Liver (tissue), 10 donors: ENCODE measurements around the gene IRAK1. TPM values are rescaled to one million over a fixed set of nuclear protein-coding genes. Genes with fewer than 3 reads are reported as not detected.

Source experiments
- DNase-seq: peaks from one replicate; pipeline ENCODE4 v3.0.0-alpha.2; 2017; ENCODE audit warnings: low spot score
- H3K27ac ChIP-seq, 2 donors: one replicate each; pipeline ENCODE4 v1.7.0; 2013; ENCODE audit warnings: inconsistent platforms in 2 of 2, low read length in 2 of 2, control low read depth in 1 of 2, low read depth in 1 of 2, mild to moderate bottlenecking in 1 of 2
- H3K27me3 ChIP-seq, 4 donors: one replicate each; pipeline versions ENCODE4 v1.6.1 to v1.7.0; 2013; ENCODE audit warnings: low read length in 3 of 4, inconsistent platforms in 1 of 4, mild to moderate bottlenecking in 1 of 4, moderate library complexity in 1 of 4; ENCODE audit not compliant: control insufficient read depth in 4 of 4, insufficient read depth in 4 of 4
- H3K36me3 ChIP-seq, 4 donors: one replicate each; pipeline versions ENCODE4 v1.6.1 to v1.7.0; 2013; ENCODE audit warnings: low read length in 3 of 4, mild to moderate bottlenecking in 3 of 4, low read depth in 1 of 4, moderate library complexity in 1 of 4; ENCODE audit not compliant: control insufficient read depth in 4 of 4, insufficient read depth in 3 of 4
- H3K4me1 ChIP-seq, 4 donors: one replicate each; pipeline versions ENCODE4 v1.6.1 to v1.7.0; 2013; ENCODE audit warnings: low read length in 3 of 4, mild to moderate bottlenecking in 3 of 4, moderate library complexity in 1 of 4; ENCODE audit not compliant: control insufficient read depth in 4 of 4, insufficient read depth in 4 of 4
- H3K4me3 ChIP-seq, 3 donors: one replicate each; pipeline versions ENCODE4 v1.6.1 to v1.7.0; 2013; ENCODE audit warnings: low read length in 3 of 3, control low read depth in 1 of 3, low read depth in 1 of 3, mild to moderate bottlenecking in 1 of 3
- H3K9ac ChIP-seq, 2 donors: one replicate each; pipeline ENCODE4 v1.7.0; 2013; ENCODE audit warnings: low read length in 2 of 2, mild to moderate bottlenecking in 2 of 2, moderate library complexity in 2 of 2, control low read depth in 1 of 2, low read depth in 1 of 2
- H3K9me3 ChIP-seq, 4 donors: one replicate each; pipeline versions ENCODE4 v1.6.1 to v1.7.0; 2013; ENCODE audit warnings: low read length in 3 of 4; ENCODE audit not compliant: control insufficient read depth in 4 of 4
- ATF3 ChIP-seq: IDR thresholded peaks from 2 replicates; pipeline ENCODE4 v1.6.1; 2016; ENCODE audit warnings: antibody characterized with exemption
- CTCF ChIP-seq: fragments of 150-350 bp; IDR thresholded peaks from 2 replicates; pipeline ENCODE4 v1.5.1; 2017; ENCODE audit warnings: improper control_type of control experiment, low read depth, low read length; ENCODE audit not compliant: missing input control
- FOXA2 ChIP-seq: IDR thresholded peaks from 2 replicates; pipeline ENCODE4 v1.6.1; 2016; ENCODE audit warnings: antibody characterized with exemption
- GABPA ChIP-seq, 2 donors: IDR thresholded peaks in 1 of 2; conservative IDR thresholded peaks in 1 of 2; 2 replicates each; pipeline ENCODE4 v1.6.1; 2016; ENCODE audit warnings: antibody characterized with exemption in 2 of 2, mild to moderate bottlenecking in 1 of 2, moderate library complexity in 1 of 2
- HNF4A ChIP-seq, 2 donors: conservative IDR thresholded peaks; 2 replicates each; pipeline ENCODE4 v1.6.1; 2016; ENCODE audit warnings: antibody characterized with exemption in 2 of 2, mild to moderate bottlenecking in 2 of 2
- HNF4G ChIP-seq: IDR thresholded peaks from 2 replicates; pipeline ENCODE4 v1.6.1; 2016; ENCODE audit warnings: antibody characterized with exemption
- JUND ChIP-seq, 2 donors: IDR thresholded peaks; 2 replicates each; pipeline ENCODE4 v1.6.1; 2016; ENCODE audit warnings: antibody characterized with exemption in 2 of 2
- RAD21 ChIP-seq, 2 donors: IDR thresholded peaks; 2 replicates each; pipeline ENCODE4 v1.6.1; 2016; ENCODE audit warnings: antibody characterized with exemption in 2 of 2, mild to moderate bottlenecking in 2 of 2
- RXRA ChIP-seq, 2 donors: IDR thresholded peaks; 2 replicates each; pipeline ENCODE4 v1.6.1; 2017 to 2018; ENCODE audit warnings: antibody characterized with exemption in 2 of 2, mild to moderate bottlenecking in 1 of 2
- SP1 ChIP-seq: IDR thresholded peaks from 2 replicates; pipeline ENCODE4 v1.6.1; 2018; ENCODE audit warnings: antibody characterized with exemption, mild to moderate bottlenecking
- YY1 ChIP-seq: IDR thresholded peaks from 2 replicates; pipeline ENCODE4 v1.6.1; 2016; ENCODE audit warnings: antibody characterized with exemption, mild to moderate bottlenecking
- WGBS: extraction: QIAGEN DNeasy Blood & Tissue Kit; methylation state at CpG from one replicate; pipeline ENCODE4 v1.1.7; 2013; 5-methylcytosine and 5-hydroxymethylcytosine counted together
- polyA plus RNA-seq, 2 donors: library from polyadenylated mRNA; stranded (reverse) in 1 of 2; unstranded in 1 of 2; fragments of 200-250 nt in 1 of 2; fragments of >200 nt in 1 of 2; fragmentation: Nextera tagmentation in 1 of 2; extraction: Ambion mirVana in 1 of 2; gene quantifications; one replicate each; pipeline versions ENCODE4 v1.2.1 to v1.2.3, GENCODE V29; 2013 to 2015
- small RNA-seq: library from RNA; depleted of rRNA; stranded (forward); fragments of <200 nt; gene quantifications from one replicate; pipeline ENCODE3, GENCODE V24; 2014
- total RNA-seq, 2 donors: library from RNA; depleted of rRNA; stranded (reverse); fragments of >200 nt; gene quantifications; one replicate each; pipeline ENCODE4 v1.2.3, GENCODE V29; 2014
- TF ChIP-seq, protein P1 (sequence below): IDR thresholded peaks from 2 replicates; pipeline ENCODE4 v1.6.1; 2016; ENCODE audit warnings: antibody characterized with exemption
- TF ChIP-seq, protein P2 (sequence below): IDR thresholded peaks from 2 replicates; pipeline ENCODE4 v1.6.1; 2016; ENCODE audit warnings: antibody characterized with exemption, mild to moderate bottlenecking
- donor health status: healthy.
- donor health status: healthy.
- donor health status: healthy.
- donor health status: healthy.
- donor health status: healthy.

IRAK1 gene
- total and polyA plus RNA-seq, 4 donors = 17.6 to 55.8 (median 27.4) TPM

- H3K9ac ChIP-seq = no peak overlapping the region
- H3K36me3 ChIP-seq = peaks cover 23 to 85% (median 40%) of the 10 kb centered on the region in 4 donors
- no peak overlapping the region for H3K4me3 ChIP-seq
- H3K4me1 ChIP-seq = peaks cover 0 to 8% (median under 1%) of the 10 kb centered on the region in 4 donors
- TF ChIP-seq SP1 = no peak
- no peak for TF ChIP-seq GABPA (IDR thresholded peaks at IDR 0.05 in 1 of 2, conservative IDR thresholded peaks at IDR 0.05 in 1 of 2)
- TF ChIP-seq RAD21 (IDR thresholded peaks at IDR 0.05) = no peak
- no peak for TF ChIP-seq CTCF
- no peak for TF ChIP-seq HNF4G
- TF ChIP-seq RXRA (IDR thresholded peaks at IDR 0.05) = no peak
- no peak for TF ChIP-seq JUND (IDR thresholded peaks at IDR 0.05)
- TF ChIP-seq, protein P1, sequence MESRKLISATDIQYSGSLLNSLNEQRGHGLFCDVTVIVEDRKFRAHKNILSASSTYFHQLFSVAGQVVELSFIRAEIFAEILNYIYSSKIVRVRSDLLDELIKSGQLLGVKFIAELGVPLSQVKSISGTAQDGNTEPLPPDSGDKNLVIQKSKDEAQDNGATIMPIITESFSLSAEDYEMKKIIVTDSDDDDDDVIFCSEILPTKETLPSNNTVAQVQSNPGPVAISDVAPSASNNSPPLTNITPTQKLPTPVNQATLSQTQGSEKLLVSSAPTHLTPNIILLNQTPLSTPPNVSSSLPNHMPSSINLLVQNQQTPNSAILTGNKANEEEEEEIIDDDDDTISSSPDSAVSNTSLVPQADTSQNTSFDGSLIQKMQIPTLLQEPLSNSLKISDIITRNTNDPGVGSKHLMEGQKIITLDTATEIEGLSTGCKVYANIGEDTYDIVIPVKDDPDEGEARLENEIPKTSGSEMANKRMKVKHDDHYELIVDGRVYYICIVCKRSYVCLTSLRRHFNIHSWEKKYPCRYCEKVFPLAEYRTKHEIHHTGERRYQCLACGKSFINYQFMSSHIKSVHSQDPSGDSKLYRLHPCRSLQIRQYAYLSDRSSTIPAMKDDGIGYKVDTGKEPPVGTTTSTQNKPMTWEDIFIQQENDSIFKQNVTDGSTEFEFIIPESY = no peak
- no peak for TF ChIP-seq HNF4A (conservative IDR thresholded peaks at IDR 0.05)
- TF ChIP-seq, protein P2, sequence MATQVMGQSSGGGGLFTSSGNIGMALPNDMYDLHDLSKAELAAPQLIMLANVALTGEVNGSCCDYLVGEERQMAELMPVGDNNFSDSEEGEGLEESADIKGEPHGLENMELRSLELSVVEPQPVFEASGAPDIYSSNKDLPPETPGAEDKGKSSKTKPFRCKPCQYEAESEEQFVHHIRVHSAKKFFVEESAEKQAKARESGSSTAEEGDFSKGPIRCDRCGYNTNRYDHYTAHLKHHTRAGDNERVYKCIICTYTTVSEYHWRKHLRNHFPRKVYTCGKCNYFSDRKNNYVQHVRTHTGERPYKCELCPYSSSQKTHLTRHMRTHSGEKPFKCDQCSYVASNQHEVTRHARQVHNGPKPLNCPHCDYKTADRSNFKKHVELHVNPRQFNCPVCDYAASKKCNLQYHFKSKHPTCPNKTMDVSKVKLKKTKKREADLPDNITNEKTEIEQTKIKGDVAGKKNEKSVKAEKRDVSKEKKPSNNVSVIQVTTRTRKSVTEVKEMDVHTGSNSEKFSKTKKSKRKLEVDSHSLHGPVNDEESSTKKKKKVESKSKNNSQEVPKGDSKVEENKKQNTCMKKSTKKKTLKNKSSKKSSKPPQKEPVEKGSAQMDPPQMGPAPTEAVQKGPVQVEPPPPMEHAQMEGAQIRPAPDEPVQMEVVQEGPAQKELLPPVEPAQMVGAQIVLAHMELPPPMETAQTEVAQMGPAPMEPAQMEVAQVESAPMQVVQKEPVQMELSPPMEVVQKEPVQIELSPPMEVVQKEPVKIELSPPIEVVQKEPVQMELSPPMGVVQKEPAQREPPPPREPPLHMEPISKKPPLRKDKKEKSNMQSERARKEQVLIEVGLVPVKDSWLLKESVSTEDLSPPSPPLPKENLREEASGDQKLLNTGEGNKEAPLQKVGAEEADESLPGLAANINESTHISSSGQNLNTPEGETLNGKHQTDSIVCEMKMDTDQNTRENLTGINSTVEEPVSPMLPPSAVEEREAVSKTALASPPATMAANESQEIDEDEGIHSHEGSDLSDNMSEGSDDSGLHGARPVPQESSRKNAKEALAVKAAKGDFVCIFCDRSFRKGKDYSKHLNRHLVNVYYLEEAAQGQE = no peak
- no peak for TF ChIP-seq ATF3
- TF ChIP-seq YY1 = no peak
- no peak for TF ChIP-seq FOXA2
- 95% methylated on average over 22 of the region's 22 CpGs for WGBS
- H3K9me3 ChIP-seq = no peaks in the 10 kb centered on the region
- no peak for DNase-seq
- no peaks in the 10 kb centered on the region for H3K27me3 ChIP-seq
- H3K27ac ChIP-seq = no peak overlapping the region
Measured at GRCh38 chrX:153960786-153961185, 58.9 kb downstream of the IRAK1 start.

Small RNA genes lying within 50 kb of the gene (small RNA-seq; reads per million reads assigned to genes)
- not detected for gene MIR3202-1

Other genes starting within 250 kb of the IRAK1 start
- gene SRPK3, start 238.9 kb downstream of the IRAK1 start, total RNA-seq = under 1 TPM in 1 of 2 donors, not detected in 1; 0.05 TPM
- not detected for gene SRPK3, start 238.9 kb downstream of the IRAK1 start, polyA plus RNA-seq
- 10 to 100 TPM; 23.3 to 30.1 TPM for gene IDH3G, start 225.5 kb downstream of the IRAK1 start, total RNA-seq
- gene IDH3G, start 225.5 kb downstream of the IRAK1 start, polyA plus RNA-seq = 10 to 100 TPM; 32.0 to 40.9 TPM
- 100 to 1,000 TPM; 125 to 150 TPM for gene SSR4, start 225.2 kb downstream of the IRAK1 start, total RNA-seq
- 100 to 1,000 TPM; 458 to 459 TPM for gene SSR4, start 225.2 kb downstream of the IRAK1 start, polyA plus RNA-seq
- 1 to 10 TPM in 1 of 2 donors, under 1 TPM in 1; 0.28 to 1.8 TPM for gene PDZD4, start 189.4 kb downstream of the IRAK1 start, total RNA-seq
- 1 to 10 TPM in 1 of 2 donors, under 1 TPM in 1; 0.15 to 1.1 TPM for gene PDZD4, start 189.4 kb downstream of the IRAK1 start, polyA plus RNA-seq
- gene L1CAM, start 133.7 kb downstream of the IRAK1 start, total RNA-seq = under 1 TPM in 1 of 2 donors, not detected in 1; 0.59 TPM
- gene L1CAM, start 133.7 kb downstream of the IRAK1 start, polyA plus RNA-seq = under 1 TPM; 0.28 to 0.39 TPM
- gene AVPR2, start 115.2 kb downstream of the IRAK1 start, total RNA-seq = not detected
- gene AVPR2, start 115.2 kb downstream of the IRAK1 start, polyA plus RNA-seq = under 1 TPM in 1 of 2 donors, not detected in 1; 0.05 TPM
- 10 to 100 TPM; 12.5 to 28.1 TPM for gene ARHGAP4, start 93.6 kb downstream of the IRAK1 start, total RNA-seq
- 1 to 10 TPM; 3.3 to 8.0 TPM for gene ARHGAP4, start 93.6 kb downstream of the IRAK1 start, polyA plus RNA-seq
- 10 to 100 TPM; 20.5 to 30.6 TPM for gene NAA10, start 84.9 kb downstream of the IRAK1 start, total RNA-seq
- gene NAA10, start 84.9 kb downstream of the IRAK1 start, polyA plus RNA-seq = 10 to 100 TPM; 58.2 to 58.8 TPM
- 1 to 10 TPM; 7.5 to 7.9 TPM for gene RENBP, start 75.3 kb downstream of the IRAK1 start, total RNA-seq
- 1 to 10 TPM; 1.0 to 6.4 TPM for gene RENBP, start 75.3 kb downstream of the IRAK1 start, polyA plus RNA-seq
- gene HCFC1, start 48.1 kb downstream of the IRAK1 start, total RNA-seq = 10 to 100 TPM; 15.6 to 26.9 TPM
- 10 to 100 TPM in 1 of 2 donors, 1 to 10 TPM in 1; 7.9 to 12.1 TPM for gene HCFC1, start 48.1 kb downstream of the IRAK1 start, polyA plus RNA-seq
- gene TMEM187, start 47.1 kb downstream of the IRAK1 start, total RNA-seq = 1 to 10 TPM; 2.9 TPM
- 1 to 10 TPM; 5.3 to 5.8 TPM for gene TMEM187, start 47.1 kb downstream of the IRAK1 start, polyA plus RNA-seq
- 10 to 100 TPM; 11.1 to 22.0 TPM for gene MECP2, start 77.8 kb upstream of the IRAK1 start, total RNA-seq
- gene MECP2, start 77.8 kb upstream of the IRAK1 start, polyA plus RNA-seq = 1 to 10 TPM; 6.9 to 8.8 TPM
- gene OPN1LW, start 124.3 kb upstream of the IRAK1 start, total RNA-seq = not detected
- not detected for gene OPN1LW, start 124.3 kb upstream of the IRAK1 start, polyA plus RNA-seq
- gene OPN1MW, start 162.7 kb upstream of the IRAK1 start, total RNA-seq = not detected
- not detected for gene OPN1MW, start 162.7 kb upstream of the IRAK1 start, polyA plus RNA-seq
- gene OPN1MW2, start 199.9 kb upstream of the IRAK1 start, total RNA-seq = not detected
- gene OPN1MW2, start 199.9 kb upstream of the IRAK1 start, polyA plus RNA-seq = not detected
- gene OPN1MW3, start 237.7 kb upstream of the IRAK1 start, total RNA-seq = not detected
- not detected for gene OPN1MW3, start 237.7 kb upstream of the IRAK1 start, polyA plus RNA-seq